IMR-90 (cell line): ENCODE results near the gene UXS1. TPM values are rescaled to one million over a fixed set of nuclear protein-coding genes. Genes with fewer than 3 reads are reported as not detected.

Experiments used
- ATAC-seq: fragments of 200-7000 bp; cut with Tn5 transposase; 2 replicates; pipeline ENCODE4 v1.9.1; 2020; ENCODE audit warnings: low read depth, mild to moderate bottlenecking, moderate library complexity
- BruUV-seq: library from RNA; stranded (reverse); fragments of 400-500 nt; replicated peaks from 2 replicates; lab custom pipeline; 2021; lab: Mats Ljungman, UMichigan
- CTCF ChIA-PET: fragments of 300-600 bp; formaldehyde crosslinking; extraction: SDS; loops from one replicate; lab custom pipeline; 2021; ENCODE audit warnings: antibody characterized with exemption; lab: Yijun Ruan, JAX
- POLR2A ChIA-PET: fragments of 300-600 bp; sonication (Branson Sonifier 250); formaldehyde crosslinking; loops from one replicate; lab custom pipeline; 2022; ENCODE audit warnings: antibody characterized with exemption; ENCODE audit not compliant: unreplicated experiment; lab: Charles Lee
- DNase-seq: peaks from one replicate; pipeline ENCODE4 v3.0.0; 2013
- H2AFZ ChIP-seq: replicated peaks from 2 replicates; pipeline ENCODE3; 2013; ENCODE audit warnings: low read length, mild to moderate bottlenecking; ENCODE audit not compliant: poor library complexity
- H2AK5ac ChIP-seq: 2 replicates; pipeline ENCODE4 v1.6.1; 2013; ENCODE audit warnings: low read depth, low read length, inconsistent platforms
- H2AK9ac ChIP-seq: replicated peaks from 2 replicates; pipeline ENCODE3; 2013; ENCODE audit warnings: mild to moderate bottlenecking, low read depth, low read length, moderate library complexity; ENCODE audit not compliant: poor library complexity
- H2BK120ac ChIP-seq: 2 replicates; pipeline ENCODE4 v1.6.1; 2013; ENCODE audit warnings: low read depth, low read length, inconsistent platforms
- H2BK15ac ChIP-seq: 3 replicates; pipeline ENCODE4 v1.6.1; 2013; ENCODE audit warnings: low read depth, low read length, inconsistent platforms
- H2BK20ac ChIP-seq: 2 replicates; pipeline ENCODE4 v1.6.1; 2013; ENCODE audit warnings: low read depth, mild to moderate bottlenecking, inconsistent platforms, low read length, moderate library complexity
- H2BK5ac ChIP-seq: 2 replicates; pipeline ENCODE4 v1.6.1; 2013; ENCODE audit warnings: mild to moderate bottlenecking, low read depth, low read length, inconsistent platforms; ENCODE audit not compliant: poor library complexity, severe bottlenecking
- H3K14ac ChIP-seq: replicated peaks from 2 replicates; pipeline ENCODE4 v1.6.1; 2013; ENCODE audit warnings: low read depth, low read length, inconsistent platforms
- H3K18ac ChIP-seq: 2 replicates; pipeline ENCODE4 v1.6.1; 2013; ENCODE audit warnings: low read depth, low read length, control low read depth
- H3K23ac ChIP-seq: 2 replicates; pipeline ENCODE4 v1.6.1; 2013; ENCODE audit warnings: low read depth, low read length, inconsistent platforms
- H3K27ac ChIP-seq: 2 replicates; pipeline ENCODE4 v1.5.1; 2013; ENCODE audit warnings: mild to moderate bottlenecking, control low read depth, low read length; ENCODE audit not compliant: insufficient read depth
- H3K27me3 ChIP-seq: 2 replicates; pipeline ENCODE4 v1.6.1; 2013; ENCODE audit warnings: low read length; ENCODE audit not compliant: control insufficient read depth, insufficient read depth
- H3K36me3 ChIP-seq: 2 replicates; pipeline ENCODE4 v1.6.1; 2013; ENCODE audit warnings: low read length, mixed read lengths; ENCODE audit not compliant: control insufficient read depth, insufficient read depth
- H3K4ac ChIP-seq: 2 replicates; pipeline ENCODE4 v1.6.1; 2013; ENCODE audit warnings: low read depth, low read length, inconsistent platforms
- H3K4me1 ChIP-seq: 2 replicates; pipeline ENCODE4 v1.6.1; 2013; ENCODE audit warnings: low read length, mixed read lengths; ENCODE audit not compliant: control insufficient read depth, insufficient read depth
- H3K4me2 ChIP-seq: 2 replicates; pipeline ENCODE4 v1.6.1; 2013; ENCODE audit warnings: low read depth, mild to moderate bottlenecking, control low read depth, low read length, moderate library complexity
- H3K4me3 ChIP-seq: 2 replicates; pipeline ENCODE4 v1.5.1; 2013; ENCODE audit warnings: low read depth, mild to moderate bottlenecking, control low read depth, low read length, moderate library complexity; ENCODE audit not compliant: insufficient read depth
- H3K56ac ChIP-seq: 2 replicates; pipeline ENCODE4 v1.6.1; 2013; ENCODE audit warnings: low read length, inconsistent platforms; ENCODE audit not compliant: insufficient read depth; ENCODE audit errors: extremely low read depth
- H3K79me1 ChIP-seq, 2 experiments: 2 replicates each; pipeline ENCODE4 v1.6.1; 2013; ENCODE audit warnings: low read length in 2 of 2, inconsistent platforms in 1 of 2, low read depth in 1 of 2
- H3K9ac ChIP-seq: 2 replicates; pipeline ENCODE4 v1.6.1; 2013; ENCODE audit warnings: low read depth, low read length, control low read depth
- H3K9me1 ChIP-seq: 2 replicates; pipeline ENCODE4 v1.6.1; 2013; ENCODE audit warnings: low read length, inconsistent platforms; ENCODE audit not compliant: insufficient read depth
- H3K9me3 ChIP-seq: 2 replicates; pipeline ENCODE4 v1.6.1; 2013; ENCODE audit warnings: low read length; ENCODE audit not compliant: control insufficient read depth, insufficient read depth
- H4K20me1 ChIP-seq: 2 replicates; pipeline ENCODE4 v1.6.1; 2013; ENCODE audit warnings: low read length, inconsistent platforms; ENCODE audit not compliant: insufficient read depth
- H4K5ac ChIP-seq: 2 replicates; pipeline ENCODE4 v1.6.1; 2013; ENCODE audit warnings: mild to moderate bottlenecking, low read depth, low read length, control low read depth
- H4K8ac ChIP-seq, 2 experiments: 2 replicates each; pipeline ENCODE4 v1.6.1; 2013; ENCODE audit warnings: low read depth in 2 of 2, low read length in 2 of 2, control low read depth in 1 of 2, inconsistent platforms in 1 of 2
- H4K91ac ChIP-seq: 2 replicates; pipeline ENCODE4 v1.6.1; 2013; ENCODE audit warnings: low read depth, low read length, inconsistent platforms; ENCODE audit not compliant: insufficient read depth
- MAFK ChIP-seq: IDR thresholded peaks from 2 replicates; pipeline ENCODE4 v1.6.1; 2012; ENCODE audit warnings: low read depth, low read length, improper control_type of control experiment
- MXI1 ChIP-seq: IDR thresholded peaks from 2 replicates; pipeline ENCODE4 v1.6.1; 2012; ENCODE audit warnings: low read depth, mild to moderate bottlenecking, low read length, moderate library complexity, borderline replicate concordance
- NFE2L2 ChIP-seq: fragments of 150-350 bp; IDR thresholded peaks from 2 replicates; pipeline ENCODE4 v1.6.1; 2016; ENCODE audit warnings: low read depth, mild to moderate bottlenecking, low read length
- WGBS, 2 experiments: methylation state at CpG; one replicate each; pipeline versions ENCODE4 v1.1.5 to v1.1.7; 2013; ENCODE audit warnings: missing lambda C conversion rate in 2 of 2; ENCODE audit not compliant: insufficient read length in 1 of 2; ENCODE audit errors: extremely low coverage in 2 of 2; 5-methylcytosine and 5-hydroxymethylcytosine counted together
- dilution Hi-C: fragments of 300-500 bp; cut with HindIII; formaldehyde crosslinking; loops from one replicate; pipeline ENCODE4 v1.14.3; 2018; ENCODE audit warnings: low sequenced_read_pairs; ENCODE audit not compliant: unreplicated experiment
- in situ Hi-C: fragments of 300-500 bp; cut with MboI; formaldehyde crosslinking; loops from 3 replicates; pipeline ENCODE4 v1.14.3; 2019; ENCODE audit warnings: low sequenced_read_pairs, inconsistent platforms, mixed read lengths
- intact Hi-C: fragments of 100-400 bp; cut with micrococcal nuclease; formaldehyde crosslinking; loops from 2 replicates; pipeline ENCODE4 v1.10.0; 2022
- polyA plus RNA-seq, 3 experiments: library from polyadenylated mRNA; depleted of rRNA; stranded (reverse); fragments of >200 nt; gene quantifications; 2 replicates each; pipeline ENCODE4 v1.2.3, GENCODE V29; 2012; ENCODE audit warnings: low replicate concordance in 1 of 3
- total RNA-seq: library from RNA; depleted of rRNA; stranded (reverse); fragments of >200 nt; gene quantifications from 2 replicates; pipeline ENCODE4 v1.2.3, GENCODE V29; 2012
- TF ChIP-seq, protein P1 (sequence below): conservative IDR thresholded peaks from 2 replicates; pipeline ENCODE4 v1.5.1; 2012; ENCODE audit warnings: mild to moderate bottlenecking, low read depth, low read length, improper control_type of control experiment
- TF ChIP-seq, protein P2 (sequence below): fragments of 150-350 bp; IDR thresholded peaks from 2 replicates; pipeline ENCODE4 v1.6.1; 2017; ENCODE audit warnings: mild to moderate bottlenecking, antibody characterized with exemption, low read length, low read depth

UXS1 gene
- total and polyA plus RNA-seq, 2 of the 4 experiments (the other 2 are of a cell fraction): 33.7 to 54.3 TPM

DNA sequence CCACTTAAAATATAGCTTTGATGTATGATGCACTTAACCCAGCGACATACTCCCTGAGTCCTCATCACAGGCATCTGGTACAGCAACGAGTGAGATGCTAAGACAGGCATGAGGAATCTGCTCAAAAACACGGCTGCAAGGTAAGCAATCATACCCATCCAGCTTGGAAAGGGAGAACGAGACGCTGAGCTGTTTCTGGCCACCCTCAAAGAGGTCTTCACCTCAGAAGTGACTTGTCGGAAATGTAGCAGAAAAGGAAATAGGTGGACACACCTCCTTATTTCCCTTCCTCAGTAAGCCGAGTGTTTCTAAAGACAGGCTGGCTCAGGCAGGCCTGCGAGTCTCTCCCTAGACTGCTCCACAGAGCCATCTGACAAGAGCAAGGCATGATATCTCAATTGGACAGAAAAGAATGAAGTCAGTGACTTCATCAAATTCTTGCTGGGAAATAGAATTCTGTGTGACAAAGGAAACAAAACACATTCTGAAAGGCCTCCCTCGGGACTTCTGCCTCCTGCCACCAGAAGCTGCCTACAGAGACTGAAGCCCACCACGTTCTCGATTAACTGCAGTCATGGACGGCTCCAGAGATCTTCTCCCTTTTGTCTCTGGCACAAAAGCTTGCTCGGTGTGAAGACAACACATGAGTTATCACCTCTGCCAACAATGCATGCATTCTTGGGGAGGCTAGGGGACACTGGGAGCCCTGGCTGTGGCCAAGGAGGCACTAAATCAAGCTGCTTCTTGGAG, 84.3 kb downstream of the UXS1 start:
- no peak for TF ChIP-seq NFE2L2
- TF ChIP-seq, protein P1, sequence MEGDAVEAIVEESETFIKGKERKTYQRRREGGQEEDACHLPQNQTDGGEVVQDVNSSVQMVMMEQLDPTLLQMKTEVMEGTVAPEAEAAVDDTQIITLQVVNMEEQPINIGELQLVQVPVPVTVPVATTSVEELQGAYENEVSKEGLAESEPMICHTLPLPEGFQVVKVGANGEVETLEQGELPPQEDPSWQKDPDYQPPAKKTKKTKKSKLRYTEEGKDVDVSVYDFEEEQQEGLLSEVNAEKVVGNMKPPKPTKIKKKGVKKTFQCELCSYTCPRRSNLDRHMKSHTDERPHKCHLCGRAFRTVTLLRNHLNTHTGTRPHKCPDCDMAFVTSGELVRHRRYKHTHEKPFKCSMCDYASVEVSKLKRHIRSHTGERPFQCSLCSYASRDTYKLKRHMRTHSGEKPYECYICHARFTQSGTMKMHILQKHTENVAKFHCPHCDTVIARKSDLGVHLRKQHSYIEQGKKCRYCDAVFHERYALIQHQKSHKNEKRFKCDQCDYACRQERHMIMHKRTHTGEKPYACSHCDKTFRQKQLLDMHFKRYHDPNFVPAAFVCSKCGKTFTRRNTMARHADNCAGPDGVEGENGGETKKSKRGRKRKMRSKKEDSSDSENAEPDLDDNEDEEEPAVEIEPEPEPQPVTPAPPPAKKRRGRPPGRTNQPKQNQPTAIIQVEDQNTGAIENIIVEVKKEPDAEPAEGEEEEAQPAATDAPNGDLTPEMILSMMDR: no peak
- TF ChIP-seq, protein P2, sequence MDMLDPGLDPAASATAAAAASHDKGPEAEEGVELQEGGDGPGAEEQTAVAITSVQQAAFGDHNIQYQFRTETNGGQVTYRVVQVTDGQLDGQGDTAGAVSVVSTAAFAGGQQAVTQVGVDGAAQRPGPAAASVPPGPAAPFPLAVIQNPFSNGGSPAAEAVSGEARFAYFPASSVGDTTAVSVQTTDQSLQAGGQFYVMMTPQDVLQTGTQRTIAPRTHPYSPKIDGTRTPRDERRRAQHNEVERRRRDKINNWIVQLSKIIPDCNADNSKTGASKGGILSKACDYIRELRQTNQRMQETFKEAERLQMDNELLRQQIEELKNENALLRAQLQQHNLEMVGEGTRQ: no peak
- no peak for TF ChIP-seq MXI1
- no peak for TF ChIP-seq MAFK
- no peak for ATAC-seq
- Histone ChIP-seq H2BK15ac (no peak overlapping the region), H3K9ac (no peak overlapping the region), H4K8ac (no peak overlapping the region), H3K9me3 (no peaks in the 10 kb centered on the region), H3K4me3 (no peak overlapping the region), H3K18ac (no peak overlapping the region), H4K91ac (no peak overlapping the region), H3K79me1 (peaks cover 0 to 4% of the 10 kb centered on the region in 2 experiments; a peak in 2 of 4 replicates), H3K56ac (no peak overlapping the region), H3K23ac (no peak overlapping the region), H3K27ac (no peak overlapping the region), H3K4me2 (no peak overlapping the region), H2AK9ac (no peak overlapping the region), H3K36me3 (peaks cover 17% of the 10 kb centered on the region), H2BK20ac (no peak overlapping the region), H3K14ac (no peak overlapping the region), H4K20me1 (peaks cover 5% of the 10 kb centered on the region; the same call in 1 of the 2 replicates), H3K4ac (no peak overlapping the region), H2AFZ (no peak overlapping the region), H2BK120ac (no peak overlapping the region), H4K5ac (no peak overlapping the region), H3K4me1 (no peaks in the 10 kb centered on the region), H3K9me1 (peaks cover 2% of the 10 kb centered on the region), H2AK5ac (no peak overlapping the region), H3K27me3 (no peaks in the 10 kb centered on the region), H2BK5ac (no peak overlapping the region)
- intact Hi-C loops: loop anchor here (5.0 kb wide), 1 partner anchor 82 kb away; the partner anchor contains the start of gene UXS1
- no TSS peak for BruUV-seq
- ChIA-PET POLR2A (interaction anchor here (0.7 kb wide), 1 partner anchor 1246 kb away, joined by 3 read pairs; no protein-coding TSS in a partner anchor), CTCF (interaction anchor here (0.5 to 1.0 kb wide), 2 partner anchors 30 to 472 kb away, joined by 3 to 6 read pairs; no protein-coding TSS in a partner anchor)
- dilution Hi-C loops: no loop called here
- WGBS, 2 experiments: 75% methylated on average over 2 of the region's 13 CpGs; no CpG with 5 or more reads in 1 of the 2 experiments
- no peak for DNase-seq
- in situ Hi-C loops: loop anchor here (10.0 kb wide), 1 partner anchor 435 kb away; no protein-coding TSS in a partner anchor
